ENCODE results near the gene DYNLT5.

DYNLT5 gene

GRCh38 chr1:66739401-66740157 is 12.7 kb upstream of the DYNLT5 start:
- H3K27me3 ChIP-seq (replicated peaks; ENCODE audit: control insufficient read depth, insufficient read depth, low read length), result no peaks in the 10 kb centered on the region
- no peak for DNase-seq (ENCODE audit: extremely low read depth, insufficient read length)
- TF ChIP-seq, protein P1, sequence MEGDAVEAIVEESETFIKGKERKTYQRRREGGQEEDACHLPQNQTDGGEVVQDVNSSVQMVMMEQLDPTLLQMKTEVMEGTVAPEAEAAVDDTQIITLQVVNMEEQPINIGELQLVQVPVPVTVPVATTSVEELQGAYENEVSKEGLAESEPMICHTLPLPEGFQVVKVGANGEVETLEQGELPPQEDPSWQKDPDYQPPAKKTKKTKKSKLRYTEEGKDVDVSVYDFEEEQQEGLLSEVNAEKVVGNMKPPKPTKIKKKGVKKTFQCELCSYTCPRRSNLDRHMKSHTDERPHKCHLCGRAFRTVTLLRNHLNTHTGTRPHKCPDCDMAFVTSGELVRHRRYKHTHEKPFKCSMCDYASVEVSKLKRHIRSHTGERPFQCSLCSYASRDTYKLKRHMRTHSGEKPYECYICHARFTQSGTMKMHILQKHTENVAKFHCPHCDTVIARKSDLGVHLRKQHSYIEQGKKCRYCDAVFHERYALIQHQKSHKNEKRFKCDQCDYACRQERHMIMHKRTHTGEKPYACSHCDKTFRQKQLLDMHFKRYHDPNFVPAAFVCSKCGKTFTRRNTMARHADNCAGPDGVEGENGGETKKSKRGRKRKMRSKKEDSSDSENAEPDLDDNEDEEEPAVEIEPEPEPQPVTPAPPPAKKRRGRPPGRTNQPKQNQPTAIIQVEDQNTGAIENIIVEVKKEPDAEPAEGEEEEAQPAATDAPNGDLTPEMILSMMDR (IDR thresholded peaks at IDR 0.05; ENCODE audit: insufficient read depth, low read length, poor library complexity, severe bottlenecking), result no peak
- H3K36me3 ChIP-seq (ENCODE audit: control insufficient read depth, insufficient read depth, low read length), result no peaks in the 10 kb centered on the region
- no peak overlapping the region for H3K4me3 ChIP-seq (replicated peaks; ENCODE audit: low read depth, low read length)

DNA sequence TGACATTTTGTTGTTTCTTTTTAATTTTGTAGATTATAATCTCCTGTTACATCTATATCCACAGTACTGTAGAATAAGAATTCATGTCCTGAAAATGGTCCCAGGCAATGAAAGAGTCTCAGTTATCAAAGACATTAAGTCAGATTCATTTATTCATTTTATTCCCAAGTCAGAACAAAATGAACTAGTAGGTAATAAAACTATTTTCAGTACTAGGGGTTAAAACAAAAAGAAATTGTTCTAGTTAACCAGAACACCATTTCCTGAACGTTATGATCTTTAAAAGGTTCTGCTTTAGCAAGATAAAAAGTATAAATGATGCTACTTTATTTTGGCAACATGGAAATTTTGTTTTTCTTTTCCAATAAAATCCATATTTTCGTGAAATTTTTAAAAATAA is 6.8 kb upstream of the DYNLT5 start:
- DNase-seq (ENCODE audit: extremely low read depth, insufficient read length), result no peak
- no peak overlapping the region for H3K4me3 ChIP-seq (replicated peaks; ENCODE audit: low read depth, low read length)
- no peaks in the 10 kb centered on the region for H3K36me3 ChIP-seq (ENCODE audit: control insufficient read depth, insufficient read depth, low read length)
- no peaks in the 10 kb centered on the region for H3K27me3 ChIP-seq (replicated peaks; ENCODE audit: control insufficient read depth, insufficient read depth, low read length)
- TF ChIP-seq, protein P1 (IDR thresholded peaks at IDR 0.05; ENCODE audit: insufficient read depth, low read length, poor library complexity, severe bottlenecking), result no peak

DNA sequence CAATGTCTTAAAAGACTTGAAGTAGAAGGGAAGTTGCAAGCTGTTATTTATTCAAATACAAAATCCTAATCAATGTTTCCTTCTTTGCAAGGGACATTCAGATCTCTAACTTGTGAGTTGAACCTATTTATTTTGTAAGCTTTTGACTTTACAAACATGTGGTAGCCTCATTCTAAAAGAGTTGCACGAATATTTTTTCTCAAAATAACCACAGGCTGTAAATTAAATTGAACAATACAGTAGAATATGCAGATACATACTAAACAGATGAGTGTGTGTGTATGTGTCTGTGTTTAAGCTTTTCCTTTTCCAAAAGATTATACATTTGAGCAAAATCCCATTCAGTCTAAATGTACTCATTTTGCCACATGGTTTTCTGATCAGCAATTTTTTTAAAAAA is 4.8 kb upstream of the DYNLT5 start:
- DNase-seq (ENCODE audit: extremely low read depth, insufficient read length), result no peak
- Histone ChIP-seq H3K4me3 (replicated peaks; ENCODE audit: low read depth, low read length) (no peak overlapping the region), H3K27me3 (replicated peaks; ENCODE audit: control insufficient read depth, insufficient read depth, low read length) (peaks cover 2% of the 10 kb centered on the region), H3K36me3 (ENCODE audit: control insufficient read depth, insufficient read depth, low read length) (no peaks in the 10 kb centered on the region)
- TF ChIP-seq, protein P1 (IDR thresholded peaks at IDR 0.05; ENCODE audit: insufficient read depth, low read length, poor library complexity, severe bottlenecking), result no peak

DNA sequence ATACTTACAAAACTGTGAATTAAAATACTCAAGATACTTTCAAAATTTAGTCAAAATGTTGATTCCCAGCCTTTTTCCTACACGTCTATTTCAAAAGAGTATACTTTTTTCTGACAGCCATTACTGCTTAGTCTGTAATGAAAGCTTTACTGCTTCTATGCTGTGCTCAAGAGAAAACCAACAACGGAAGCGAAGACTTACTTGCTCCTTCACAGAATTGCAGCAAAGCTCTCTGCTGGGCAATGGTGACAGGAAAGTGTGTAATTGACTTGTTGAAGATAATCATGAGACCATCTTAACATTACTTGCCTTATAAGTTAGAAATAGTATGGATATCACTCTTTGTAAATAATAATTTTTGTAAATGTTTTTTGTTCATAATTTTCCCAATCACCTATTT is 1.7 kb upstream of the DYNLT5 start:
- peaks cover 4% of the 10 kb centered on the region for H3K27me3 ChIP-seq (replicated peaks; ENCODE audit: control insufficient read depth, insufficient read depth, low read length)
- DNase-seq (ENCODE audit: extremely low read depth, insufficient read length), result no peak
- H3K36me3 ChIP-seq (ENCODE audit: control insufficient read depth, insufficient read depth, low read length), result no peaks in the 10 kb centered on the region
- no peak overlapping the region for H3K4me3 ChIP-seq (replicated peaks; ENCODE audit: low read depth, low read length)
- TF ChIP-seq, protein P1 (IDR thresholded peaks at IDR 0.05; ENCODE audit: insufficient read depth, low read length, poor library complexity, severe bottlenecking), result no peak

DNA sequence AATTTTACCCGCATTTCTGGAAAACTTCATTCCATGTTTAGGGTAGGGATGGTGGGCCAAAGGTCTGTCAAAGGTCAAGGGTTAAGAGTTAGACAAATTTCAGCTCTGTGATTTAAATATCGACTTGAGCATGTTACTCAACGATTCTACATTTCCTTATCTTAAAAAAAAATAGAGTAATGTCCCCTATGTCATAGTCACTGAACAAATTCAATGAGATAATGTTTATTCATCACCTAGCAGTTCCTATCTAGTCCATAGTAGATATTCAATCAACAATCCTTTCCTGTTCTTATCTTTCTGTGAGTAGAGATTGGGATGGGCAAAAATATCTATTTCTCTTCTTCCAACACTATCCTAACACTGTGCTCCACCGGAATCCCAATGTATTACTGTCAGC is 1.1 kb upstream of the DYNLT5 start:
- no peak for DNase-seq (ENCODE audit: extremely low read depth, insufficient read length)
- Histone ChIP-seq H3K4me3 (replicated peaks; ENCODE audit: low read depth, low read length) (no peak overlapping the region), H3K36me3 (ENCODE audit: control insufficient read depth, insufficient read depth, low read length) (no peaks in the 10 kb centered on the region), H3K27me3 (replicated peaks; ENCODE audit: control insufficient read depth, insufficient read depth, low read length) (peaks cover 4% of the 10 kb centered on the region)
- TF ChIP-seq, protein P1 (IDR thresholded peaks at IDR 0.05; ENCODE audit: insufficient read depth, low read length, poor library complexity, severe bottlenecking), result no peak

Measured in GM06990 (cell line).